ENCODE measurements around the gene SLC30A3. TPM values are rescaled to one million over a fixed set of nuclear protein-coding genes. Genes with fewer than 3 reads are reported as not detected.
A peak's percentile ranks its signal among the peaks of the same experiment; 100 is the strongest.

Gene SLC30A3
- total and polyA plus RNA-seq, 2 of the 13 experiments (the other 11 are each of a cell fraction or from before 2014, with no cell fraction given), result 0.38 to 0.79 TPM

- TF ChIP-seq TCF7 (IDR thresholded peaks at IDR 0.05; ENCODE audit: low read depth) (no peak), MXD1 (CRISPR knock-in tag; IDR thresholded peaks at IDR 0.05) (peak; percentile 96), ZSCAN25 (CRISPR knock-in tag; IDR thresholded peaks at IDR 0.05) (0 out of 2 replicates have a peak, but pooled peaks have one; percentile 42), ZNF407 (CRISPR knock-in tag; IDR thresholded peaks at IDR 0.05; ENCODE audit: not compliant biosample characterization) (no peak), ETS1 (CRISPR knock-in tag; IDR thresholded peaks at IDR 0.05) (peak; percentile 89), ZNF44 (CRISPR knock-in tag; IDR thresholded peaks at IDR 0.05) (no peak), ZNF761 (CRISPR knock-in tag; conservative IDR thresholded peaks at IDR 0.05) (0 out of 2 replicates have a peak, but pooled peaks have one; percentile 69), ZNF672 (CRISPR knock-in tag; IDR thresholded peaks at IDR 0.05) (no peak), ZNF432 (CRISPR knock-in tag; IDR thresholded peaks at IDR 0.05; ENCODE audit: borderline replicate concordance) (no peak), ZNF12 (CRISPR knock-in tag; IDR thresholded peaks at IDR 0.05) (no peak), HDAC1 (CRISPR knock-in tag; IDR thresholded peaks at IDR 0.05) (peak; percentile 79), CERS6 (CRISPR knock-in tag; IDR thresholded peaks at IDR 0.05) (no peak), RFX1 (IDR thresholded peaks at IDR 0.05) (no peak), PTBP1 (IDR thresholded peaks at IDR 0.05; ENCODE audit: low read depth, low read length, poor library complexity, severe bottlenecking) (no peak), POGK (CRISPR knock-in tag; conservative IDR thresholded peaks at IDR 0.05) (0 out of 2 replicates have a peak, but pooled peaks have one; percentile 41), TBL1XR1 (IDR thresholded peaks at IDR 0.05; ENCODE audit: borderline replicate concordance, low read length, partially characterized antibody) (no peak)
Measured at GRCh38 chr2:27217173-27218121, 45.4 kb downstream of the SLC30A3 start, which contains the start of gene CAD (continued).
